CD4-positive, alpha-beta T cell treated with Interleukin-10 for 1 hour (primary cell): ENCODE results near the gene PATJ.
"Not testable (repeated sequence)": the region's sequence is repeated elsewhere in the genome, so short reads cannot be mapped to it uniquely, and the experiment has no call there.

ENCODE experiments used
- DNase-seq: peaks from one replicate; pipeline ENCODE4 v3.0.0-alpha.2; 2020

Gene PATJ

DNA sequence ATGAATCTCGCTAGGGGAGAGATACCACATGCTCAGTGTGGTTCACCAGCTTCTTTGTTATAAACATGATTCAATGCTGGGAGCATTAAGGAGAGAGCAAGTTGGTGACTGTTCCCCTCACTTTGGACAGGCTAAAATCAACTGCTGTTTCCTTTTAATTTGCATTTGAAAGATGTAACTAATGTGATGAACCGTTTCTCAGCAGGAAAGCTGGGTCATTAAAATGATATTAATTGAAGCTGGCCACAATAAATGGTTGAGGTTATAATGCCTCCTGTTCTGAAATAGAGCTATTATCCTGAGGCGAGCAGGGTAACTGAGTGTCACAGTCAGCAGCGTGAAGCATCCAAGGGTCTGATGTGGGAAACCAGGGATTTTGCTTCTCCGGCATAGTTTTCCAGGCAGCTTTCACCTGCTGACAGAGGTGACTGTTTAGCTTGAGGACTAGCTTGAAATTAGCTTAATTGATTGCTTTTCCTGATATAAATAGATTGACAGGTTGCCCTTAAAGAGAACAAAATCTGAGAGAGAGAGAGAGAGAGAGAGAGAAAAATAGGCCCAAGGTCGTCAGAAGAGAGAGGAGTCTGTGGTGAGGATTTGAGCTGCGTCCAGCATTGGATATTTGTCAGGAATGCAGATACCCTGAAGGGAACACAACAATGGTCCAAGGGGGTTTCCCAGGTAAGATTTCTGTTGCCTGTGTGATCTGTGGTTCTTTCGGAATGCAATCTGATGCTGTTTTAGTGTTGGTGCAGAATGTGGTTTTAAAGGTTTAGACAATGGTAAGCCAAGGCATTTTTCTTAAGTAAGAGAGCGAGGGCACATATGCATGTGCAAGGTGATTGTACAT lies 209.7 kb downstream of the PATJ start:
- no peak for DNase-seq

DNA sequence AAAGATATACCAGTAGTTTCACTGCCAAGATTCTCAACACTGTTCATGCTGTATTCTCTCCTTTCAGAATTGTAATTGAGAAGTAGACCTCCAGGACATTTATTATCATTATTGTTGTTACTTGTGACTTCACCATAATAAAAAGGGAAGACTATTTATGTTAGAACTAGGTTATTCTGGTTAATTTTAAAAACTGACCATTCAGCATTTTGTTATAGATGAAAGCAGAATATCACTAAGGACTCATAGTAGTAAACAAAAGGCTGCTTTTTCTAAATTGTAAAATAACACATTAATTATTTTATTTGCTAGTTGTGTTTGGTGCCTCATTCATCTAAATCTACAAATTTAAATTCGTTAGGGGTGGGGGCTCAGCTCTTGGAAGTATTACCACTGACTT lies 210.4 kb downstream of the PATJ start:
- DNase-seq: no peak

DNA sequence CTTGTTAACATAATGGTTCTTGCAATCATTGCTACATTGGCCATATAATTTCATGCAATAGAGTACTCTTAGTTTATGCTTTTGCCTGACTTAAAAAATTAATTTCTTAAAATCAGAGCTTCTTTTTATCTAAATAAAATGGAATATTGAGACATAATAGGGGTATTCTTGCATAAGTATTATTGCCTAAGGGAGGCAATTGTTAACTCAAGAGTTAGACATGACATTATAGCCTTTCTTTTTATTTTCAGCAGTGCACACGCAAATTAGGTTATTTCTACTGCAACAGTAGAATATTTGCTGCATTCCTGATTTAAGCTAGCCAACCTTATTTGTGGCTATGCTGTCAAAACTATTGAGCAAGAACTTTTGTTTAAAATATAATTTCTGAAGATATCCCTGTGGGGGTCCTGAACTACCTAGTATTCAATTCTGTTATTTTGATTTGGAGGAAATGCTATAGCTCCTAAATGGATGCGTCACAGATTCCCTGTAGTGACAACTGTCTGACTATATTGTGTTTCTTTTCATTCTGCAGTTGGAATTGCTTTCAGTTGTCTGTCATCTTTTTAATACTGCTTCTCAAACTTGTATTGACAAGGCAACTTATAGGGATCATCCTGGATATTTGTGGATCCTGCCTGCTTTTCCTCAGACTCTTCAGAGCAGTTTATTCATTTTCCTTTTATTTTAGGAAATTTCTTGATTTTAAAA lies 211.0 kb downstream of the PATJ start:
- DNase-seq: no peak

DNA sequence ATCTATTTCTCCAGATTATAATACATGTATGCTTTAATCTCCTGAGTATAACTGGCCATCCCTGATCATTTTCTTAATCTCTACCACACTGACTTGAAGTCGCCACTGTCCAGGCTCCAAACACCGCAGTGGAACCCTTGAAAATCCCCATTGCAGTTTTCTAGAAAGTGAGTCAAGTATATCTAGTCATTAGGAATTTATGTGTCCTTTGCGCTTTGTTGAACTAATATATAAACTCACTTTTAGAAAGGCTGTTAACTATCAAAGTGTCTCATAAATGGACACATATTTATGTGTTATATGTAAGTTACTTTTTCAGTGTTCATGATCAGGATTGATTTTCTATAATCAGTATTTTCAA lies 211.5 kb downstream of the PATJ start:
- no peak for DNase-seq

DNA sequence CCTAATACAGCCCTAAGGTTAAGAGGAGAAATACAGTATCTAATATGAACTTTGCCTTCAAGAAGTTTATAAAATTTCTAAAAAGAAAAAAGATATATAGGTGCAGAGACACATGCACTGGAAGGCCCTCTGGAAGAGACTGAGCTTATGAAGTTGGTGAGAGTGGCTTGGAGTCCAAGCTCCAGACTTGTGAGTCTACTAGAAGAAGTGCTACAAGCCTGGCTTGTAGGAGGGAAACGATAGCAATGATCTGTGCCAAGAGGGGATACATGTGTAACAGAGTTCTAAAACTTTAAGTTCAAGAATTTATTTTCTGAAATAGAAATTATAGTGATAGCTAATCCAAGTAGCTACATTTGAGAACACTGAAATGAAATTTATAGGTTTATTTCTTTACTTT lies 213.0 kb downstream of the PATJ start:
- no peak for DNase-seq

DNA sequence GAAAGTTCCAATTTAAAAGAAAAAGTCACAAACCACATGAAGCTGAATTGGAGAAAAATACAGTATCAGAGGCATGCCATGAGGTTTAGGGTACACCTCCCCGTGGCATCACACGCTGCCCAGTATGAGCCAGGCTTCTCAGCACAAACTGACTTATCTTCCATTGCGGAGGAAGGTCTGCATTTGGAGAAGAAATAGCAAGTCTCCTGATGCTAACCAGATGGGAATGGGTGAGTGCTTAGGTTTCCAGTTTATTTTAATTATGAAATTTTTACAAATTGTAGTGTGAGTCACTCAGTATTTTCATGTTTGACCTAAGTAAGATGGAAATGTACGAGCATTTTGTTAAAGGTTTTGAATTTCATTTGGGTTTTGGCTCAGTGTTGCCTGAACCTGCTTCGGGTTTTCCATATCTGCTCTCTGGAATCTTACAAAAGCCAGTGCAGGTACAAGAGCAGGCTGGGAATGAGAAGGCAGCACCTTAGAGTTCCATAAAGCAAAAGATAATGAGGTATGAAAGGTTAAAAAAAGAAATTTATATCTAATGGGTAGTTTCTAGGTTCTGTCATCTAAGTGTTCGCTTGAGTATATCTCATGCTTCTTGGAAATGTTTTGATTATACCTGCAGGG lies 213.9 kb downstream of the PATJ start:
- DNase-seq: no peak

DNA sequence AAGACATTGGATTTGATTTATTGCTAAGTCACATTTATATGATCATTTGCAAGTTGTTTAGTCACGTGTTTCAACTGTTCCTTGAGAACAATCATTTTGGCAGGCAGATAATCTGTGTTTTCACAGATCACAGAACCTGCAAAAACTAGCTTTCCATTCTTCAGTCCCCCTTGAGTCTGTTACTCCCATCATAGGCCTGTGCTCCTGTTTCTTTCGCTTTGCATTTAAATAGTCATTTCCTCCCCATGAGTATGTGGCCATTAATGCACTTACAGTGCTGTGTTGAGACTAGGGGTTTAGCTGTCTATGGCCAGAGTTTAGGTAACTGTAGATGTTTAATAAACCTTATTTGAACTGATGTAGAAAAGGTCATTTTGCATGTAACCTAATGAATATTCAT lies 214.5 kb downstream of the PATJ start:
- no peak for DNase-seq

DNA sequence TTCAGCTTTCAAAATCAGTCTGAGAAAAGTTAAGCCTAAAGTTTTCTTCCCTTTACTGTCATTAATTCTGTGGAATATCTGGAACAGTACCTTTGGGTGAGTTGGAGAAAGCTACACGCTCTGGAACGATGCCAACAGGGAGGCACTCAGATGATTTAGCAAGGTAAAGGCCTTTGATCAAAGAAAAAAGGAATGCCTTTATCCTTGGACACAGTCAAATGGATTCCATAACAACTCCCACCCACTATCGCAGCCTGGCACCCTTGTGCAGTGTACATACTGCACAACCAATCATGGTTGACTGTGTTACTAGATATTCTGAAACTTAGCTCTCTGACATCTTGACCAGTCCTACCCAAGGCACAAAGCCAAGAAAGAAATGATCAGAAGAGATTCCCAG lies 218.7 kb downstream of the PATJ start:
- DNase-seq: no peak

DNA sequence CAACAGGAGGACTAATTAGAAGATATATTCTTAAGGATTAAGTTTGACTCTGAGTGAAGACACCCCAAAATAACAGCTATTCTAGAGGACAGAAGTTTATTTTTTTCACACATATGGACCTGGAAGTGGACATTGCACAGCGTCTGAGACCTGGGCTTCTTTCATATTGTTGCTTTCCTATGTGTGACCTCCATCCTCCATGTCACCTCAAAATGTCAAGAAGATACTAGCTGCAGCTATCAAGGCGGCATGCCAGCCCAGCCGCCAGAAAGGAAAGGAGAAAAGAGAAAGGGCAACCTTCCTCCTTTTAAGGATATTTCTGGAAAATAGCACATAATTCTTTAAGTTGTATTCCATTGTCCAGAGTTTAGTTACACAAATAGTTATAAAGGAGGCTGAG lies 220.4 kb downstream of the PATJ start:
- no peak for DNase-seq

DNA sequence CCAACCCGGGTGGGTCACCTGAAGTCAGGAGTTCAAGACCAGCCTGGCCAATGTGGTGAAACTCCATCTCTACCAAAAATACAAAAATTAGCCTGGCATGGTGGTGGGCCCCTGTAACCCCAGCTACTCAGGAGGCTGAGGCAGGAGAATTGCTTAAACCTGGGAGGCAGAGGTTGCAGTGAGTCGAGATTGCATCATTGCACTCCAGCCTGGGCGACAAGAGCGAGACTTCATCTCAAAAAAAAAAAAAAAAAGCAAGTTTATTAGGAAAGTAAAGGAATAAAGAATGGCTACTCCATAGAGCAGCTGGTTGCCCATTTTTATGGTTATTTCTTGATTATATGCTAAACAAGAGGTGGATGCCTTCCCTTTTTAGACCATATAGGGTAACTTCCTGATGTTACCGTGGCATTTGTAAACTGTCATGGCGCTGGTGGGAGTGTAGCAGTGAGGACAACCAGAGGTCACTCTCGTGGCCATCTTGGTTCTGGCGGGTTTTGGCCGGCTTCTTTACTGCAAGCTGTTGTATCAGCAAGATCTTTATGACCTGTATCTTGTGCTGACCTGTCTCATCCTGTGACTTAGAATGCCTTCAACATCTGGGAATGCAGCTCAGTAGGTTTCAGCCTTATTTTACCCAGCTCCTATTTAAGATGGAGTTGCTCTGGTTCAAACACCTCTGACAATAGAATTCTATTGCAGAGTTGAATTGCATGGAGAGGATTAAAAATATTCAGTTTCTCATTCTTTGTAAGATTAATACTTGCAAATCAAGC lies 224.4 kb downstream of the PATJ start:
- DNase-seq: not testable (repeated sequence)

DNA sequence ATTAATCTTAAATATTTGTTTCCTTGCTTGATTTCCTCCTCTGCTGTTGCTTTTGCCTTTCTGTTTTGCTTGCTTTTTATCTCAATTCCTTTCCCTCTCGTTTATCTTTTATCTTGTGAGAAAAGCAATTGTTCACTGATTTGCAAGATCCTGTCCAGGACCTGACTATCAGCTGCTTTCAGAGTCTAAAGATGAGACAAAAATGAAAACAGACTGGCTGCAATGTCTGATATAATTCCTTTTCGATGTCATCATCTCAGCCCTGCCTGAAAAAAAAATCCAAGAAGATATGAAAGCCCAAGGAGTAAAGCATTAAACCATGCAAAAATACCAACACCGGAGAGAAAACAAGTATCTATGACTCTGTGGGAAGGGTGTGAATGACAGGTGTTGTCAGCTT lies 225.5 kb downstream of the PATJ start:
- DNase-seq: no peak

DNA sequence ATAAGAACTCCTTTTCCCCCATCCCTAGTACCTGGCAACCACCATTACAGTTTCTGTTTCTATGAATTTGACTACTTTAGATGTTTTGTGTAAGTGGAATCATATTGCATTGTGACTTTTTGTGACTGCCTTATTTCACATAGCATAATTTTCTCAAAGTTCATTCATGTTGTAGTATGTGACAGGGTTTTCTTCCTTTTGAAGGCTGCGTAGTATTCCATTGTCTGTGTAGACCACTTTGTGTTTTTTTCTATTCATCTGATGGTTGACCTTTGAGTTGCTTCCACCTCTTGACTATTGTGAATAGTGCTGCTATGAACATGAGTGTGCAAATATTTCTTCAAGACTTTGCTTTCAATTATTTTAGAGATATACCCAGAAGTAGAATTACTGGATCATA lies 226.6 kb downstream of the PATJ start:
- no peak for DNase-seq

DNA sequence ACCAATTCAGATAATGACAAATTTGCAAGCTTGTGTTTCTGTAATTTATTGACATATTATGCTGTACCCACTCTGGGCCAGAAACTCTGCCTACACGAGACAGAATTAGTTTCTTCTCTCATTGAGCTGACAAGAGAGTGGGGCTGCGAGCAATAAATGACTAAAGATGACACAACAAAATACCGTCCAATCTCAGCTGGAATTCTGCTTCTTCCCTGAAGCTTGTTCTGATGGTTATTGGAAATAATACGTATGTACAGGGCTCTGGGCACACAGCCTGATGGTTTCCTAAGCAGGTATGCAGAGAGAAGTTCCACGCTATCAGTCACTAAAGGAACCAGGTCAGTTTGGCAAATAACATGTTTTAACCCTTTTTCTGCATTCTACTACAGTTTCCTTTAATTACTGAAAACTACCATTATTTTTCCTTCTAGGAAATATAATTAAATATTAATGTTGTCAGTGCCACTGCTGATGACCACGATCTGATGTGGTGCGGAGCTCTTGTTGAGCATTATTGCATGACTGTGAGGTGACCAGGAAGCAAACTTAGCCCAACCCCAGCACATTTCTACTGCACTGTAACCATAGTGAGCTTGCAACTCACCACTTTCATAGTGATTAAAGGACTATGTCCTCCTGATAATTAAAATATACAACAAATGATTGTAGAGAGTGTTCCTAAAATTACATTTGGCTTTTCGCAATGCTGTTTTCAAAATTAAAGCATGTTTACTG lies 231.0 kb downstream of the PATJ start:
- DNase-seq: no peak

DNA sequence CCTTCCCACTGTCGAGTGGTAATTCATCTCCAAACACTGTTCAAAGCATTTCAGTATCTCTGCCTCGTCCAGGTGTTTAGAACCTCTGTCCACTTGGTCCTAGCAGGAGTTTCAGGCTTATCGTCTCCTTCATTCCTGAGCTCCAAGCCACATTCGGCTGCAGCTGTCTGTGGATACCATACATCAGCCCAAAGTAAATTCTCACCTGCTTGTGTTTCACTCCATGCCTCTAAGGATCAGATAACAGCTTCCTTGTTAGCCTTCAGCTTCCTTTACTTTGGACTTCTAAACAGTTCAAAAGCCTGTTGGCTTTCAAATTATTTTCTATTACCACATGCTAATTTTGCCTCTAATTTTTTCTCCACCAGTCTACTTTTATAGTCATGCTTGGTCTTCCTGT lies 233.4 kb downstream of the PATJ start:
- DNase-seq: no peak

DNA sequence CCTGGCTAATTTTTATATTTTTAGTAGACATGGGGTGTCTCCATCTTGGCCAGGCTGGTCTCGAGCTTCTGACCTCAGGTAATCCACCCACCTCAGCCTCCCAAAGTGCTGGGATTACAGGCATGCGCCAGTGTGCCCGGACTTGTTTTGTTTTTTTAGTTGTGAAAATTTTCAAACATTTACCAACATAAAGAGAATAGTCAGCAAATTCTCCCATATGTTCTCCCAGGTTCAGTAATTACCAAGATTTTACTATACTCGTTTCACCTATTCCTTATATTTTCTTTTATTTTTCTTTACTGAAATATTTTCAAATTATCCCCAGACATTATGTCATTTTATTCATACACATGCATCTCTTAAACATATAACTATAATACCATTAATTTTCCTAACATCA lies 234.3 kb downstream of the PATJ start:
- no peak for DNase-seq

DNA sequence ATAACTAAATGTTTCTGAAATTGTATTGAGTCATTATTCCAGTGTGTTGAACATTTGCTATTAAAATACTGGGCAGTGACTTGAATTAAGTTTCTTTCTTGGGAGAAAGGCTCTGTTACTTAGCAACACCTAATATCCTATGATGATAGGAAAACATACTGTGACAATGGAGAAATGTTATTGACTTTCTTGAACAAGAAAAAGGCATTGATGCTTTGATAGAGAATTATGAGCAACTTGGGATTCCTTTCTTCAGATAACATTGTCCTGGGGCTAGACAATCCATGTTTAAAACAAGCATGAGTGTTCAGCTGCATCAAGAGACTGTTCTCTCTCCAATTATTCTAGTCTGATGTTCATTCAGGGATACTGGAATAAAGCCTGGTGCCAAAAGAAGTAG lies 236.5 kb downstream of the PATJ start:
- no peak for DNase-seq

DNA sequence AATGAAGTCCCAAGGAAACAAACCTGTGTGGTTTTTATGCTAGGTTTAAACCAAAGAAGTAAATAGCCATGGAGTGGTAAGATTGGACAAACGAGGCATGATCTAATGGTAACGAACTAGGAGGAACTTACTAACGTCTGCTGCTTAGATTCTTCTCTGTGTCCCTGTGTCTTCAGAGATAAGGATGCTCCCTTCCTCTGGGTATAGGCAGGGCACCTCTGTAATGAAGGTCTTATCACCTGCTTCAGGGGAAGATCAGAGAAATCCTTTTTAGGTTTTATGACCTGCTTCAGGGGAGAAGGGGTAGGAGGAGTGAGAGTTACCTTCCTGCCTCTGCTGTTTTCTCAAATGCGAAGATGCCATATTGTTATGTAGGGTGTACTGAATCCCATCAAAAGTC lies 237.4 kb downstream of the PATJ start:
- no peak for DNase-seq

DNA sequence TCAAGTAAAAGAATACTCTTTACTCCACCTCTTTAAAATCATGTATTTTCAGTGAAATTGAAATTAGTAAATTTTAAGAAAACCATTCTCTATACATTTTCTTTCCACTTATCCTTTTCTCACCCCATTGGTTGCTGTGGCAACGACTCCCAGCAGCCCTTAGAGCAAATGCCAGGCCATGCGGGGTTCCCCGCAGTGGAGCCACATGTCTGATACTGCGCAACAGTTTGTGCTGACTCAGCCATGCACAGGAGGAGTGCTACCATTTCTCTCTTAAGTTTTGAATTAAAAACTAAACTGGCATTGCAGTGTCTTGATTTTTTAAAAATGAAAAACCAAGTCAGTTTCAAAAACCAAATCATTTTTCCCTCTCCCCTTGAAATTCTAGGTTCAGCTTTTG lies 238.3 kb downstream of the PATJ start:
- no peak for DNase-seq

DNA sequence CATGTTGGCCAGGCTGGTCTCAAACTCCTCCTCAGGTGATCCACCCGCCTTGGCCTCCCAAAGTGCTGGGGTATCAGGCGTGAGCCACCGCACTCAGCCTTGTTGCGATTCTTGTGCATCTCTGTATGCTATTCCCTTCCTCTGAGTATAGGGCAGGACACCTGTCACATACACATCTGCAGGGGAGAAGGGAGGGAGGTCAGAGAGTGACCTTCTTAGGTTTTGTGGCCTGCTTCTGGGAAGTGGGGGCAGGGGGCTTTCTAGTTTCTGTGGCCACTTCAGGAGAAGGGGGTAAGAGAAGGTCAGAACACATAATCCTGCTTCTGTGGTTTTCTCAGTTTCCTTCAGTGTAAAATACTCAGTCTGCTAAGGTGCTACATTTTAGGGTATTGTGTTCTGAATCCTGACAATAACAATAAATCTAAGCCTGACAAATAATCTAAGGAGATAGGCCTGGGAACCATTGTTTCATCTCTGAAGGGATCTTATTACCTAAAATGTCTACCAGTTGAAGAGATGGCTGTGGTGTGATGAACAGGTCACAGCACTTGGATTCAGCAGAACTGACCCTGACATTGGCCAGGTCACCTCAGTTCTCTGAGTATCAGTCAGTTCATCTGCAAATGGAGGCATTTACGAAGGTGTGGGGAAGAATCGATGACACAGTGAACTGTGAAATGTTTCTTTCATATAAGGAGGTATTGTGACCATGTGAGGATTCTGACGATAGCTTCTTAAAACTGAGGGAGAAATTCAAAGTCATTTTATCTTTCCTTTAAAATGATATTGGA lies 239.8 kb downstream of the PATJ start:
- no peak for DNase-seq

DNA sequence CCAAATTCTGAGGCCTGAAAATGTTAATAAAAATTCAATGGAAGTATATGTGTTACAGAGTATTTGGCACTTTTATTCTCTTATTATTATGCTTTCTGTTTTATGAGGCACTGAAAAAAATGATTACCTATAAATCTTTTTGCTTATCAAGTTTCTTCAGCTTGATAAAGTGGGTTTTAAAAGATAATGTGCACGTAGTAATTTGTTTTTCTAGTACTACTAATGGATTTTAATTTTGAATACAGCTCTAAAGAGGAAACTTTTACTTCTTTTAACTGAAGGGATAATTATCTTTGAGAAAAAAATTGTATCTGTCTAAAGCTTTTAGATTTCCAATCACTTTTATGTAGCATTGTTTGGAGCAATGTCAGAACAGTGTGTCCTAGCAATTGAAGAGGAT lies 241.0 kb downstream of the PATJ start:
- DNase-seq: no peak

DNA sequence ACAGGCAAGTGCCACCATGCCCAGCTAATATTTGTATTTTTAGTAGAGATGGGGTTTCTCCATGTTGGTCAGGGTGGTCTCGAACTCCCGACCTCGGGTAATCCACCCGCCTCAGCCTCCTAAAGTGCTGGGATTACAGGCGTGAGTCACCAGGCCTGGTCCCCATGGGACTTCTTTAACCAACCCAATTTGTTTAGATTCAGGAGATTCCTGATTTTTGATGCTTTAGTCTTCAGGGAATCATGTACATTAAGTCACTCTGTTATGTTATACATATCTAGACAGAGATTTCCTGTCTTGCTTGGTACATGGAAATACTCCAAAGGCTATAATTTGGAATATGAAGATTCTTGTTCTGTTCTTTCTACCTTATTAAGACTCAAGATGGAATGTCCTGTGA lies 250.0 kb downstream of the PATJ start:
- no peak for DNase-seq
